Stomach (tissue), 4 donors: ENCODE measurements around the gene SGF29.

ENCODE experiments used
- CTCF ChIP-seq, 7 experiments: fragments of 450-650 bp in 4 of 7; fragments of 200-600 bp in 3 of 7; sonication (generic) in 3 of 7; IDR thresholded peaks; one replicate each; pipeline ENCODE4 v1.5.1; 2016 to 2019; ENCODE audit warnings: antibody characterized with exemption in 7 of 7, control low read depth in 2 of 7, mild to moderate bottlenecking in 1 of 7
- POLR2AphosphoS5 ChIP-seq, 3 donors: sonication (generic); formaldehyde crosslinking; IDR thresholded peaks; one replicate each; pipeline ENCODE4 v1.6.1; 2016; ENCODE audit warnings: antibody characterized with exemption in 3 of 3

DNA sequence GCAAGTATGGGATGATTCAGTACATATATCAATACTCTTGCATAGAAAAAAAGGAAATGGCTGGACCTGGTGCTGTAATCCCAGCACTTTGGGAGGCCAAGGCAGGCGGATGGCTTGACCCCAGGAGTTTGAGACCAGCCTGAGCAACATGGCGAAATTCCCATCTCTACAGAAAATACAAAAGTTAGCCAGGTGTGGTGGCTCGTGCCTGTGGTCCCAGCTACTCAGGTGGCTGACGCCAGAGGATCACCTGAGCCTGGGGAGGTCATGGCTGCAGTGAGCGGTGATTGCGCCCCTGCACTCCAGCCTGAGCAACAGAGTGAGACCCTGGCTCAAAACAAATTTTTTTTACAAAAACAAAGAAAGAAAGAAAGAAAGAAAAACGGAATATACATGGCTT is 7.1 kb upstream of the SGF29 start:
- no peak for TF ChIP-seq CTCF (IDR thresholded peaks at IDR 0.05)
- TF ChIP-seq POLR2AphosphoS5 (IDR thresholded peaks at IDR 0.05): no peak
